ENCODE results near the gene LSM14A.
"Not testable (repeated sequence)": the region's sequence is repeated elsewhere in the genome, so short reads cannot be mapped to it uniquely, and the experiment has no call there.

LSM14A gene

GRCh38 chr19:34171877-34172660 lies at the start of gene LSM14A:
LSM14A (plus strand) TSS chr19:34172504; CDS start chr19:34172643, 139 bp downstream.
- peak; percentile 31 for FAIRE-seq
- DNase-seq (ENCODE audit: insufficient read length, low spot score): peak; percentile 86

GRCh38 chr19:34124828-34125227 lies 47.5 kb upstream of the LSM14A start:
- DNase-seq (ENCODE audit: insufficient read length, low spot score): no peak
- FAIRE-seq: no peak

GRCh38 chr19:34126966-34127365 lies 45.3 kb upstream of the LSM14A start:
- DNase-seq (ENCODE audit: insufficient read length, low spot score) (no peak), FAIRE-seq (no peak)

GRCh38 chr19:34127684-34128189 lies 44.6 kb upstream of the LSM14A start:
- FAIRE-seq: no peak
- no peak for DNase-seq (ENCODE audit: insufficient read length, low spot score)

- DNase-seq (ENCODE audit: insufficient read length, low spot score): no peak
- FAIRE-seq: no peak
Observed at GRCh38 chr19:34128558-34129250, 43.6 kb upstream of the LSM14A start.

GRCh38 chr19:34131100-34131499 lies 41.2 kb upstream of the LSM14A start:
- DNase-seq (ENCODE audit: insufficient read length, low spot score): no peak
- FAIRE-seq: no peak

- DNase-seq (ENCODE audit: insufficient read length, low spot score); FAIRE-seq: not testable (repeated sequence)
Observed at GRCh38 chr19:34132145-34132544, 40.2 kb upstream of the LSM14A start.

- DNase-seq (ENCODE audit: insufficient read length, low spot score); FAIRE-seq: not testable (repeated sequence)
Observed at GRCh38 chr19:34132706-34133105, 39.6 kb upstream of the LSM14A start.

GRCh38 chr19:34134190-34135053 lies 37.9 kb upstream of the LSM14A start:
- peak; percentile 95 for FAIRE-seq
- peak; percentile 93 for DNase-seq (ENCODE audit: insufficient read length, low spot score)

GRCh38 chr19:34135054-34135800 lies 37.1 kb upstream of the LSM14A start:
- no peak for DNase-seq (ENCODE audit: insufficient read length, low spot score)
- FAIRE-seq: no peak

GRCh38 chr19:34135821-34136611 lies 36.3 kb upstream of the LSM14A start:
- FAIRE-seq (no peak), DNase-seq (ENCODE audit: insufficient read length, low spot score) (no peak)

GRCh38 chr19:34141025-34141424 lies 31.3 kb upstream of the LSM14A start:
- DNase-seq (ENCODE audit: insufficient read length, low spot score) (no peak), FAIRE-seq (no peak)

- DNase-seq (ENCODE audit: insufficient read length, low spot score) (no peak), FAIRE-seq (no peak)
Observed at GRCh38 chr19:34142440-34142839, 29.9 kb upstream of the LSM14A start.

- DNase-seq (ENCODE audit: insufficient read length, low spot score): peak; percentile 26
Observed at GRCh38 chr19:34145741-34146202, 26.5 kb upstream of the LSM14A start.

GRCh38 chr19:34148658-34149185 lies 23.6 kb upstream of the LSM14A start:
- DNase-seq (ENCODE audit: insufficient read length, low spot score) (no peak), FAIRE-seq (no peak)

More at GRCh38 chr19:34145741-34146202, 26.5 kb upstream of the LSM14A start:
- FAIRE-seq: peak; percentile 88

GRCh38 chr19:34149873-34150272 lies 22.4 kb upstream of the LSM14A start:
- no peak for FAIRE-seq
- DNase-seq (ENCODE audit: insufficient read length, low spot score): no peak

GRCh38 chr19:34150558-34150957 lies 21.7 kb upstream of the LSM14A start:
- DNase-seq (ENCODE audit: insufficient read length, low spot score) (no peak), FAIRE-seq (no peak)

GRCh38 chr19:34151439-34151838 lies 20.9 kb upstream of the LSM14A start:
- no peak for FAIRE-seq
- no peak for DNase-seq (ENCODE audit: insufficient read length, low spot score)

- no peak for DNase-seq (ENCODE audit: insufficient read length, low spot score)
- no peak for FAIRE-seq
Observed at GRCh38 chr19:34154401-34154800, 17.9 kb upstream of the LSM14A start.
